GM19395 (cell line): ENCODE results near the gene CCRL2.
A peak's percentile ranks its signal among the peaks of the same experiment; 100 is the strongest.

Experiments used
- ATAC-seq: cut with Tn5 transposase; IDR thresholded peaks from one replicate; pipeline ENCODE4 v1.9.1; 2021; ENCODE audit warnings: mild to moderate bottlenecking, moderate library complexity; ENCODE audit not compliant: unreplicated experiment

CCRL2 gene

DNA sequence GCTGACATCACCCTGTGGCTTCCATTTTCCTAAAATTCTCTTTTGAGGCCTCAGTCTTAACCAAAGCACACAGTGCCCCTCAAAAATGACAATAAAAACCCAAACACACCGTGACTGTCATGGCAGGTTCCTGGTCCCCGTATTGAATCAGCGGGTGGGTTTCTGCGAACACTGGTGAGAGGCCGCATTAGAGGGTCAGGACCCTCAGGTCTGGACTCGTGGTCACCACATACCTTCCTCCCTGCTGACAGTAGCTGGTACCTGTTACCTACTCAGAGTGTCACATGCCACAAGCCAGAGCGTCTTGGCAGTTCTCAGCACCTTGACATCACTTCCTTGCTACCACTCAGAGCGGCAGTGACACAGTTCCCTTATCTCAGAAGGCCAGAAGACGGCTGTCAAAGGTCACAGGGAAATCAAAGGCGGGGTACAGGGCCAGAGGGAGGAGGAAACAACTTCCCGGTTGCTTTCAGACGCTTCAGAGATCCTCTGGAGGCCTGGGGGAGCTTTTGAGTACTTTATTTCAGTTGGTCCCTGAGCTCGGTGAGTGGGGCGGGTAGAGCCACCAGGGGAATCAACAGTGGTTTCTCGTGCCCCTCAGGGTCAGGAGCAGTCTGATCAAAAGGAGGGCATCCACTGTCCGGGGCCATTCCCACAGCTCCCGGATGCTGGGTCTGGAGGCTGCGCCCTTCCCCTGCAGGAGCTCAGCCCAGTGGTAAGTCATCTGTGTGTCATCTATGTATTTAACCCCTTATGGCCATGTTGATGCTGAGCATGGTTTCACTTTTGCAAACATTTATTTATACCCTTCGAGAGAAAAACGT is at the start of gene CCRL2, which contains the start of gene CCR5AS:
Gene CCRL2 (plus strand): TSS at position 472 of the 824 bp plus-strand sequence. CDS start 821 bp downstream, outside the sequence.
Gene CCR5AS (minus strand): TSS at position 279 of the 824 bp plus-strand sequence.
- ATAC-seq = peak; percentile 60

DNA sequence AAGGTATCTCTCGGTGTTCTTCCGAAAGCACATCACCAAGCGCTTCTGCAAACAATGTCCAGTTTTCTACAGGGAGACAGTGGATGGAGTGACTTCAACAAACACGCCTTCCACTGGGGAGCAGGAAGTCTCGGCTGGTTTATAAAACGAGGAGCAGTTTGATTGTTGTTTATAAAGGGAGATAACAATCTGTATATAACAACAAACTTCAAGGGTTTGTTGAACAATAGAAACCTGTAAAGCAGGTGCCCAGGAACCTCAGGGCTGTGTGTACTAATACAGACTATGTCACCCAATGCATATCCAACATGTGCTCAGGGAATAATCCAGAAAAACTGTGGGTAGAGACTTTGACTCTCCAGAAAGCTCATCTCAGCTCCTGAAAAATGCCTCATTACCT is 48.6 kb upstream of the CCRL2 start:
- no peak for ATAC-seq

DNA sequence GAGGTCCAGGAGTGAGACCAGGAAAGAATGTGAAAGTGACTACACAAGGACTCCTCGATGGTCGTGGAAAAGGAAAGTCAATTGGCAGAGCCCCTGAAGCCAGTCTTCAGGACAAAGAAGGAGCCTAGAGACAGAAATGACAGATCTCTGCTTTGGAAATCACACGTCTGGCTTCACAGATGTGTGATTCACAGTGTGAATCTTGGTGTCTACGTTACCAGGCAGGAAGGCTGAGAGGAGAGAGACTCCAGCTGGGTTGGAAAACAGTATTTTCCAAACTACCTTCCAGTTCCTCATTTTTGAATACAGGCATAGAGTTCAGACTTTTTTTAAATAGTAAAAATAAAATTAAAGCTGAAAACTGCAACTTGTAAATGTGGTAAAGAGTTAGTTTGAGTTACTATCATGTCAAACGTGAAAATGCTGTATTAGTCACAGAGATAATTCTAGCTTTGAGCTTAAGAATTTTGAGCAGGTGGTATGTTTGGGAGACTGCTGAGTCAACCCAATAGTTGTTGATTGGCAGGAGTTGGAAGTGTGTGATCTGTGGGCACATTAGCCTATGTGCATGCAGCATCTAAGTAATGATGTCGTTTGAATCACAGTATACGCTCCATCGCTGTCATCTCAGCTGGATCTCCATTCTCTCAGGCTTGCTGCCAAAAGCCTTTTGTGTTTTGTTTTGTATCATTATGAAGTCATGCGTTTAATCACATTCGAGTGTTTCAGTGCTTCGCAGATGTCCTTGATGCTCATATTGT is 47.1 kb upstream of the CCRL2 start:
- peak; percentile 60 for ATAC-seq

DNA sequence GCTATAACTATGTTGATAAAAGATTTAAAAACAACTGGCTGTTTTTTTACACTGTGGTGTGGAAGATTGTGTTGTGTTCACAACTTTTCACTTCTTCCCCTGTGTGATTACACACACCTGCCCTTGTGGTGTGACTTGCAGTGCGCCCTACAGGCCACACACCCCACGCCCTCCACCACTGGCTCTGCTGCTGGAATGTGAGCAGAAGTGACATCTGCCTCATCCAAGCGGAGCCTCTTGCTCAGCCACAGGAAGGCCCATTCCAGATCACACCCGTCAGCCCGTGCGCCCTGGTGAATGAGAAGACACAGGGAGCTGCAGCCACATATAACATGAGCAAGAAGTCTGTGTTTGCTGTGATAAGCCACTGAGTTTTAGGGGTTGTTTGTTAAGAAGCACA is 46.2 kb upstream of the CCRL2 start:
- no peak for ATAC-seq

DNA sequence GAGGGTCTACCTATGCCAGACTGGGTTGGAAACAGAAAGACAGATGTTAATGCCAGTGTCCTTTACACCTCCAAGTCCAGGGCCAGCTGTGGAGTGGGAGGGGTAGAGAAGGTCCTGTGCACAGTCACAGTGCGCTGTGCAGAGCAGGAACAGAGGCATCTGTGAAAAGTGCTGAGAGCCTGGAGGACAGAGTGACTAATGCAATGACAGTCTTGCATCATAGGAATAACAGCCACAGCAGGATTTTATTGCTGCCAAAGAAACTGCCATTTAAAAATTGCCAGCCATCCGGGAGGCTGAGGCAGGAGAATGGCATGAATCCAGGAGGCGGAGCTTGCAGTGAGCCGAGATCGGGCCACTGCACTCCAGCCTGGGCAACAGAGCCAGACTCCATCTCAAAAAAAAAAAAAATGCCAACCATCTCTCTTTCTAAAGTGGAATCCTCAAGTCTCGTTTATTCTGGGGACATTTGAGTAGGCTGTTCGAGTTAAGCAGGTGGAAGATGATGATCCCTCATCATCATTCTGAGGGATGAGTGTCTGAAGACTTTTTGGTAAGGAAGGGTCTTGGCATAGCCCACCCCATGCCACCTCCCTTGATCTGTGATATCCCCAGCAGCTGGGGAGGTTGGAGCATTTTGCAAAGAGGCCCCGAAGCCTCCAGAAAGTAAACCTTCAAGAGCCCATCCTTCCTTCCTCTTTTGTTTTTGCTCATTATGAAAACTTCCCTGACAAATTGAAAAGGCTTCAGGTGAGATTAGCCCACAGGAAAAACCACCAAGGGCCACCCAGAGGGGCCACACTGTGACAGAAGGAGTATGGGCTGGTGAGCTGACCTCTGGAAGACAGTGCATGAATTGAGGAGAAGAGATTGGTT is 45.4 kb upstream of the CCRL2 start:
- ATAC-seq = no peak

DNA sequence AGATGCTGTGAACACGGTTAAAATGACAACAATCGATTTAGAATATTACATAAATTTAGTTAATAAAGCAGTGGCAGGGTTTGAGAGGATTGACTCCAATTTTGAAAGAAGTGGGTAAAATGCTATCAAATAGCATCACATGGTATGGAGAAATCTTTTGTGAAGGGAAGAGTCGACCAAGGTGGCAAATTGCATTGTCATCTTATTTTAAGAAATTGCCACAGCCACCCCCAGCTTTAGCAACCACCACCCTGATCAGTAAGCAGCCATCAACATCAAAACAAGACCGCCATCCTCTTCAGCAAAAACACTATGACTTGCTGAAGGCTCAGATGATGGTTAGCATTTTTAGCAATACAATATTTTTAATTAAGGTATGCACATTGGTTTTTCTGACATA is 42.0 kb upstream of the CCRL2 start:
- no peak for ATAC-seq

DNA sequence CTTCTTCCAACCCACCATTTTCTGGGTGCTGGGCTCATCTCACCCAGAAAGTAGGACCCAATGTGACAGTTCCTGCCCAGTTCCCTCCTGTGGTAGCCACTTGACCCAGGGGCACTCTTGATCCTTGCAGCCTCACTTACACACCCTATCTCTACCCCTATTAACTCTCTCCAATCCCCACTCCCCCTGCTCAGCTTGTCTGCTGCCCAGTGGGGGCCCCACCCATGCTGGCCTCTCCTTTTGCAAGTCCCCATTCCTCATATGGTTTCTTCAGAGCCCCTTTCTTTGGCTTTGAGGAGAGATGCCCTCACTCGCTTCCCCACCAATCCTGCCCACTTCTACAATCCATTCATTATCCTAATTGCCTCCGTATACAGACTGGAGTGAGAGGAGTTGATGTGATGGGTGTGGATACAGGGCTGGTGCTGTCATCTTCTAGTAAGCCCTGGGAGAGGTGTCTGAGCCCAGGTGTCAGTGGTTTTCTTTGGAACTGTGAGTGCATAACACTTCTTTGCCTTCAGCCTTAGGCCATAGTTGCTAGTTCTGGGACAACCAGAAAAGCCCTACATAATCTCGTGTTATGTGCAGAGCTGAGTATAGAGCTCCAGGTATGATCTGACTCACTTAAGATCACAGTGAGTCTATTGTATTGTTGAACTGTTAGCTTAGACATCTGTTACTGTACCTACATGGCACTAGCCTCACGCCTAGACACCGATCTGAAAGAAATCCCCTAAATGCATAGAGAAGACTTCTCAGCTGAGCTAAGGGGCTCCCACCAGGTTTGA is 41.1 kb upstream of the CCRL2 start:
- no peak for ATAC-seq

DNA sequence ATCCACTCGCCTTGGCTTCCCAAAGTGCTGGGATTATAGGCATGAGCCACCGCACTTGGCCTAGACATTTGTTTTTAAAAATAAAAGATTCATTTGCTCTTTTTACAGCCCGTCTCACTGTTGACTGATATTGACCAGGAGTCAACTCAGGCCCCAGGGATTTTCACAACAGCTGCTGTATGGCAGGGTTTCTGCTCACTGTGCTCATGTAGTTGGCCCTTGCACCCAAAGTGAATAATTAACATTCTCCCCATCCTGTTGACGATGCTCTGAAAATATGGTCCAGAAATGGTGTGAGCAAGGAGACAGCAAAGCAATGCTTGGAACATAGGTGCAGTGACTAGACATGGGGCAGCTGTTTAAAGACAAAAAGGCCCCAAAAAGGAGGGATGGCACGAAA is 39.2 kb upstream of the CCRL2 start:
- ATAC-seq = no peak

- ATAC-seq = peak; percentile 55
Measured at GRCh38 chr3:46368569-46368968, 38.5 kb upstream of the CCRL2 start.

DNA sequence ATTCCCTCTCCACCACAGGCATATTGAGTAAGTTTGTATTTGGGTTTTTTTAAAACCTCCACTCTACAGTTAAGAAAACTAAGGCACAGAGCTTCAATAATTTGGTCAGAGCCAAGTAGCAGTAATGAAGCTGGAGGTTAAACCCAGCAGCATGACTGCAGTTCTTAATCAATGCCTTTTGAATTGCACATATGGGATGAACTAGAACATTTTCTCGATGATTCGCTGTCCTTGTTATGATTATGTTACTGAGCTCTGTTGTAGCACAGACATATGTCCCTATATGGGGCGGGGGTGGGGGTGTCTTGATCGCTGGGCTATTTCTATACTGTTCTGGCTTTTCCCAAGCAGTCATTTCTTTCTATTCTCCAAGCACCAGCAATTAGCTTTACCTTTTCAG is 37.9 kb upstream of the CCRL2 start:
- no peak for ATAC-seq

GRCh38 chr3:46369675-46370132 is 37.4 kb upstream of the CCRL2 start:
- peak; percentile 69 for ATAC-seq

- no peak for ATAC-seq
Measured at GRCh38 chr3:46370839-46371518, 36.1 kb upstream of the CCRL2 start, which contains the start of gene CCR5. Gene CCR5 (plus strand): TSS chr3:46370946. CDS start chr3:46372903, 1,957 bp downstream.

GRCh38 chr3:46371519-46372340 is 35.3 kb upstream of the CCRL2 start:
- no peak for ATAC-seq

DNA sequence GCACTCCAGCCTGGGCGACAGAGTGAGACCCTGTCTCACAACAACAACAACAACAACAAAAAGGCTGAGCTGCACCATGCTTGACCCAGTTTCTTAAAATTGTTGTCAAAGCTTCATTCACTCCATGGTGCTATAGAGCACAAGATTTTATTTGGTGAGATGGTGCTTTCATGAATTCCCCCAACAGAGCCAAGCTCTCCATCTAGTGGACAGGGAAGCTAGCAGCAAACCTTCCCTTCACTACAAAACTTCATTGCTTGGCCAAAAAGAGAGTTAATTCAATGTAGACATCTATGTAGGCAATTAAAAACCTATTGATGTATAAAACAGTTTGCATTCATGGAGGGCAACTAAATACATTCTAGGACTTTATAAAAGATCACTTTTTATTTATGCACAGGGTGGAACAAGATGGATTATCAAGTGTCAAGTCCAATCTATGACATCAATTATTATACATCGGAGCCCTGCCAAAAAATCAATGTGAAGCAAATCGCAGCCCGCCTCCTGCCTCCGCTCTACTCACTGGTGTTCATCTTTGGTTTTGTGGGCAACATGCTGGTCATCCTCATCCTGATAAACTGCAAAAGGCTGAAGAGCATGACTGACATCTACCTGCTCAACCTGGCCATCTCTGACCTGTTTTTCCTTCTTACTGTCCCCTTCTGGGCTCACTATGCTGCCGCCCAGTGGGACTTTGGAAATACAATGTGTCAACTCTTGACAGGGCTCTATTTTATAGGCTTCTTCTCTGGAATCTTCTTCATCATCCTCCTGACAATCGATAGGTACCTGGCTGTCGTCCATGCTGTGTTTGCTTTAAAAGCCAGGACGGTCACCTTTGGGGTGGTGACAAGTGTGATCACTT is 34.3 kb upstream of the CCRL2 start:
- no peak for ATAC-seq

DNA sequence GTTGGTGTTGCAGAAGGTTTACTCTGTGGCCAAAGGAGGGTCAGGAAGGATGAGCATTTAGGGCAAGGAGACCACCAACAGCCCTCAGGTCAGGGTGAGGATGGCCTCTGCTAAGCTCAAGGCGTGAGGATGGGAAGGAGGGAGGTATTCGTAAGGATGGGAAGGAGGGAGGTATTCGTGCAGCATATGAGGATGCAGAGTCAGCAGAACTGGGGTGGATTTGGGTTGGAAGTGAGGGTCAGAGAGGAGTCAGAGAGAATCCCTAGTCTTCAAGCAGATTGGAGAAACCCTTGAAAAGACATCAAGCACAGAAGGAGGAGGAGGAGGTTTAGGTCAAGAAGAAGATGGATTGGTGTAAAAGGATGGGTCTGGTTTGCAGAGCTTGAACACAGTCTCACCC is 32.3 kb upstream of the CCRL2 start:
- no peak for ATAC-seq

DNA sequence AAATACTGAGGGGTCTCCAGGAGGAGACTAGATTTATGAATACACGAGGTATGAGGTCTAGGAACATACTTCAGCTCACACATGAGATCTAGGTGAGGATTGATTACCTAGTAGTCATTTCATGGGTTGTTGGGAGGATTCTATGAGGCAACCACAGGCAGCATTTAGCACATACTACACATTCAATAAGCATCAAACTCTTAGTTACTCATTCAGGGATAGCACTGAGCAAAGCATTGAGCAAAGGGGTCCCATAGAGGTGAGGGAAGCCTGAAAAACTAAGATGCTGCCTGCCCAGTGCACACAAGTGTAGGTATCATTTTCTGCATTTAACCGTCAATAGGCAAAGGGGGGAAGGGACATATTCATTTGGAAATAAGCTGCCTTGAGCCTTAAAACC is 31.8 kb upstream of the CCRL2 start:
- ATAC-seq = no peak

DNA sequence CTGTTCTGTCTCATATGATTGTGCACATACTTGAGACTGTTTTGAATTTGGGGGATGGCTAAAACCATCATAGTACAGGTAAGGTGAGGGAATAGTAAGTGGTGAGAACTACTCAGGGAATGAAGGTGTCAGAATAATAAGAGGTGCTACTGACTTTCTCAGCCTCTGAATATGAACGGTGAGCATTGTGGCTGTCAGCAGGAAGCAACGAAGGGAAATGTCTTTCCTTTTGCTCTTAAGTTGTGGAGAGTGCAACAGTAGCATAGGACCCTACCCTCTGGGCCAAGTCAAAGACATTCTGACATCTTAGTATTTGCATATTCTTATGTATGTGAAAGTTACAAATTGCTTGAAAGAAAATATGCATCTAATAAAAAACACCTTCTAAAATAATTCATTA is 31.2 kb upstream of the CCRL2 start:
- no peak for ATAC-seq
